GM18502 (cell line): ENCODE results near the gene CCDC158.
"Not testable (repeated sequence)": the region's sequence is repeated elsewhere in the genome, so short reads cannot be mapped to it uniquely, and the experiment has no call there.

Experiments used
- ATAC-seq: cut with Tn5 transposase; IDR thresholded peaks from one replicate; pipeline ENCODE4 v1.9.1; 2021; ENCODE audit warnings: mild to moderate bottlenecking; ENCODE audit not compliant: unreplicated experiment, poor library complexity

The CCDC158 gene

DNA sequence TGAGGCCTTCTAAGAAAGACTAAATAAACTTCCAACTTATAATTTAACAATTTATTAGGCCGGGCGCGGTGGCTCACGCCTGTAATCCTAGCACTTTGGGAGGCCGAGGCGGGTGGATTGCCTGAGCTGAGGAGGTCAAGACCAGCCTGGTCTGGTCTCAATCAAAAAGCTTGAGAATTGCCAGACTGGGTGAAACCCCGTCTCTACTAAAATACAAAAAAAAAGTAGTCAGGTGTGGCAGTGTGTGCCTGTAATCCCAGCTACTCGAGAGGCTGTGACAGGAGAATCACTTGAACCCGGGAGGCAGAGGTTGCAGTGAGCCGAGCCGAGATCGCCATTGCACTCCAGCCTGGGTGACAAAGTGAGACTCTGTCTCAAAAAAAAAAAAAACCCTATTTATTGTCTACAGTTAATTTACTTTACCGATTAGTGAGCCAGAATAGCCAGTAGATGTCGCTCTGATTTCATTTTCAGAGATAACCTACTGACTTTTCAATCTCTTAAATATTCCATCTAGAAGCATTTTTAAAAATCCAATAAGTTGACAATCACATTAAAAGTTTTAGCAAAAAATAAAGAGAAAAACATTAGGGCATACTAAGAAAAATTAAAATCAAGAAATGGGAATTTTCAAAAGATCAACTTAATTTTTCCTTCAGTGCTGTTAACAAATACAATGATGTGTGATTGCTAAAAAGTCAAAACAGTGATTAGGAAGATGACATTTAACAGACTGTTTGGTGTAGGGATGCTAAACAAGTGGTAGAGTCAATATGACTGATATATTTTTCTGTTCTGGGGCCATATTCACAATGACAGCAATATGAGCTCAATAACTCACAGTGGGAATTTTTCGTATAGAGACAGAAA, 9.8 kb upstream of the CCDC158 start:
- no peak for ATAC-seq

DNA sequence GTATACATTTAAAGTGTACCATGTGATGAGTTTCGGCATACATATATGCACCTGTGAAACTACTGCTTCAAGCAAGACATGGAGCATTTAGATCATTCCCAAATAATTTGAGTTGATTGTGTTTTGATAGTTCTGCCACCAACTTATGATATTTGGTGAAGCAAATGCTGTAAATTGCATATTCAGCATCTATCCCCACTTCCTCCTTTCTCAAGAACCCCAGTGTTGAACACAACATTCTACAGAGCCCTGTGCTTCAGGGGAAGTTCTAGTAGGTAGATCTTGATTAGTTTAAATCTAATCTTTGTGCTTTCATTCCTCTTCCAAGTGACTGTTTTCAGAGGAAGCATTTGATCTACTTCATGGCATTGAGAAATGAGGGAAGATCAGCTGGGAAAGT, 8.7 kb upstream of the CCDC158 start:
- ATAC-seq, result no peak

- no peak for ATAC-seq
Observed at GRCh38 chr4:76426272-76426671, 5.3 kb upstream of the CCDC158 start.

DNA sequence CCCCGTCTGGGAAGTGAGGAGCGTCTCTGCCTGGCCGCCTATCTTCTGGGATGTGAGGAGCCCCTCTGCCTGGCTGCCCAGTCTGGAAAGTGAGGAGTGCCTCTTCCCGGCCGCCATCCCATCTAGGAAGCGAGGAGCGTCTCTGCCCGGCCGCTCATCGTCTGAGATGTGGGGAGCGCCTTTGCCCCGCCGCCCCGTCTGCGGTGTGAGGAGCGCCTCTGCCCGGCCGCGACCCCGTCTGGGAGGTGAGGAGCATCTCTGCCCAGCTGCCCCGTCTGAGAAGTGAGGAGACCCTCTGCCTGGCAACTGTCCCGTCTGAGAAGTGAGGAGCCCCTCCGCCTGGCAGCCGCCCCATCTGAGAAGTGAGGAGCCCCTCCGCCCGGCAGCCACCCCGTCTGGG, 2.2 kb upstream of the CCDC158 start:
- not testable (repeated sequence) for ATAC-seq

- ATAC-seq, result no peak
Observed at GRCh38 chr4:76420188-76420761, 666 bp downstream of the CCDC158 start.

- no peak for ATAC-seq
Observed at GRCh38 chr4:76410636-76411035, 10.3 kb downstream of the CCDC158 start.

- ATAC-seq, result no peak
Observed at GRCh38 chr4:76407440-76408119, 13.4 kb downstream of the CCDC158 start.

- ATAC-seq, result no peak
Observed at GRCh38 chr4:76406081-76406480, 14.9 kb downstream of the CCDC158 start.

DNA sequence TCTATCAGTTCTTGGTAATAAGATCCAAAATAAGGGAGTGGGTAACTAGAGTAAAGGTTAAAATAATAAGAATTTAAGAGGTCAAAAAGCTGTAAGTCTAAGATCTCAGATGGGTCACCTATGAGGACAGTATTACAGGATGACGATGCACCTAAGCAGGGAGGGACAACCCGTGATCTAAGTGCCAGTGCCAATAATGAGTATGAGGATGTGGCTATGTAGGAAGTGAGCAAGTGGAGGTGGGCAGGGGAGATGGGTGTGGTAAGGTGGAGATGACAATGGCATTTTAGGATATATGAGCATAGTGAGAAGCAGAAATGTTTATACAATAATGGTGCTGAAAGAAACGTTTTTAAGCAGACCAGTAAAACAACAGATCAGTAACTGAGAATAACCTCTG, 19.3 kb downstream of the CCDC158 start:
- no peak for ATAC-seq

- ATAC-seq, result no peak
Observed at GRCh38 chr4:76388160-76388908, 32.6 kb downstream of the CCDC158 start.

GRCh38 chr4:76386566-76387305, 34.2 kb downstream of the CCDC158 start:
- ATAC-seq, result no peak

GRCh38 chr4:76385974-76386373, 35.0 kb downstream of the CCDC158 start:
- no peak for ATAC-seq

- ATAC-seq, result no peak
Observed at GRCh38 chr4:76384052-76384451, 36.9 kb downstream of the CCDC158 start.

GRCh38 chr4:76383001-76383400, 37.9 kb downstream of the CCDC158 start:
- ATAC-seq, result no peak

DNA sequence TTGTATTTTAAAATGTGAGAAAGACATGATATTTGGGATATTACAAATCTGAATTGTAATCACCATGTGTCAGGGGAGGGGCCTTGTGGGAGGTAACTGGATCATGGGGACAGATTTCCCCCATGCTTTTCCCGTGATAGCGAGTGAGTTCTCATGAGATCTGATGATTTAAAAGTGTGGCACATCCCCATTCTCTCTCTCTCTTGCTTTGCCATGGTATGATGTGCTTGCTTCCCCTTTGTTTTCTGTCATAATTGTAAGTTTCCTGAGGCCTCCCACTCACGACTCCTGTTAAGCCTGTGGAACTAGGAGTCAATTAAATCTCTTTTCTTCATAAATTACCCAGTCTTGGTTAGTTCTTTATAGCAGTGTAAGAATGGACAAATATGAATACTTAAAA, 39.0 kb downstream of the CCDC158 start:
- no peak for ATAC-seq

DNA sequence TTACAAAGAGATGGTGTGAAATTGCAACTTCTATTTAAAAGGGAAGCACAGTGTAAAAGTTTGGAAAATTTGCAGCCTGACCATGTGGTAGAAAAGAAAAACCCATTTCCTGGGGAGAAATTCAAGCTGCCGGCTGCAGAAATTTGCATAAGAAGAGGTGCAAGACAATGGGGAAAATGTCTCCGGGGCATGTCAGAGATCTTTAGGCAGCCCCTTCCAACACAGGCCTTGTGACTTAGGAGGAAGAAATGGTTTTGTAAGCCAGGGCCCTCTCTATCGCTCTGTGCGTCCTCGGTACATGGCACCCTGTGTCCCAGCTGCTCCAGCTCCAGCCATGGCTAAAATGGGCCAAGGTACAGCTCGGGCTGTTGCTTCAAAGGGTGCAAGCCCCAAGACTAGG, 40.4 kb downstream of the CCDC158 start:
- no peak for ATAC-seq

DNA sequence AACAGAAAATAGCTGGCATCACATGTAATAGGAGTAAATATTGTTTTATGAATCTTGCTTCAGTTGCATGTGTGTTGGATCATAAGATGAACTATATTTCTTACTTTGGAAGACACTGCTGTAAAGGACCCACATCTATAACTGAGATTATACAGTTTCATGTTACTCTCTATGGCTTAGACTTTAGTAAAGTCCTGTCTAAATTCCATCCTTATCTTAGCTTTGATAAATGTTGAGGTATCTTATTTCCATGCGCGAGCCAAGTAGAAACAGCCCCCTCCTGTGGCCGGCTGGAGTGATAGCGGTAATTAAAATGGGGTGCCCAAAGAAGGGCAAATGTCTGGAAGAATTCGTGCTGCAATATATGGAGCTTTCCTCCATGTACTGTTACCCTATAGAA, 43.0 kb downstream of the CCDC158 start:
- ATAC-seq, result no peak

DNA sequence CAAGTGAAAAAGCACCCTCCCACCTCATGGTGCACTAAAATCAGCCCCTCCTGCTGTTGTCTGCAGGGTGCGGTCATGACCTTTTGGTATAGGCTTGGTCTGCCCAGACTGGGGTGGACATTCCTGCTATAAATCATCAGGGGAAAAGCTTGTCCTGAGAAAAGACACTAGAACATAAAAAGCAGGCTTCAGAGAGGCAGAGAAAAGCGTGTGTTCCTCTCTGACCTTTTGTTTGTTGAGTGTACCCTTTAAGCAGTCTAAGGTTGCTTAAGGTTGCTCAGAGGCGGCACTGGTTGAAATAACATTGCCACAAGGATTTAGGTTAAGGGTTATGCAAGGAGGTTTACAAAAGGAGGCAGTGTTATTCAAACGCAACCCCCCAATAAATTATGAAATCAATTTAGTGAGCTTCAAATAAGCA, 43.5 kb downstream of the CCDC158 start:
- ATAC-seq, result no peak

DNA sequence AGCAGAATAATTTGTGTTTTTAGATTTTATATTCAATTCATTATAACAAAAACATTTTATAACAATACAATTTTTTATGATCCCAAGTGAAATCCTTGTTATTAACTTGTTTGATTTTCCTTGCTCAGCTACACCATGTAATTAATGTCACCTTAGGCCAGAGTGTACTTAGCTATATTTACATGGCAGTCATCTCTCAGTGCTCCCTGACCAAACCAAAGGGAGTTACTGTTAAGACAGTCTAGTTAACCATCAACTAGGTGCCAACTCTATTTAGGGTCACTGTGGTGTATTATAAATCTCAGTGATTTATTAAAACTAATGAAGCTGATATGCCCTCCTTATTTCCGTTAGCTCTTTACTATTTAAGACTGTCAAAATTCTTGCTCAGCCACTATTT, 44.4 kb downstream of the CCDC158 start:
- no peak for ATAC-seq

DNA sequence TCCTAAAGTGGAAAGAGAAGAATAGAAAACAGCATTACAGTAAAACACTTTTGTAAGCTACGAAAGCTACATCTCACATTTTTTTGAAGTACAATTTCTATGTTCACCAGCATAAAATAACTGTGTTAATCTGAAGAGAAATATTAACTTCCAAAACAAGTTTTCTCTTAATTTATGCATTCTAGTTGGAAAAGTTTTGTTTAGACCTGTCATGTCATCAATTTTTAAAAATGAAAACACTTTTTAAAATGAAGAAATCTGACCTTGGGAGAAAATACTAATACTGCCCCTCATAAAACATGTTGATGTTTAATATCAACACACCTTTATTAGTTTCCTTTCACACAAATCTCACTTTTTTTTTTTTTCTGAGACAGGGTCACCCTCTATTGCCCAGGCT, 45.2 kb downstream of the CCDC158 start:
- no peak for ATAC-seq
